ENCODE data around the gene TACC2. TPM values are rescaled to one million over a fixed set of nuclear protein-coding genes. Genes with fewer than 3 reads are reported as not detected.

Gene TACC2
- total RNA-seq, 4 donors from 2014 or later: 95.9 to 122 (median 114) TPM

- peaks cover 55 to 68% of the 10 kb centered on the region in 2 donors for H3K4me1 ChIP-seq
- TF ChIP-seq POLR2A (IDR thresholded peaks at IDR 0.05): no peak
- TF ChIP-seq CTCF (IDR thresholded peaks at IDR 0.05): no peak
- intact Hi-C loops (cut with DNase I): no loop called here
- 74 to 83% methylated on average over 2 of the region's 2 CpGs for WGBS, 2 donors
- H3K36me3 ChIP-seq: peaks cover 0 to 3% of the 10 kb centered on the region in 2 donors
- H3K4me3 ChIP-seq (replicated peaks in 1 of 3): no peak overlapping the region
- no peaks in the 10 kb centered on the region for H3K9me3 ChIP-seq
- peak overlapping the region; percentile 45 to 97 (median 86) for H3K27ac ChIP-seq
- H3K27me3 ChIP-seq: no peaks in the 10 kb centered on the region
- no peak for DNase-seq
Observed at GRCh38 chr10:122144199-122144598, 155.2 kb downstream of the TACC2 start.

- no peak for DNase-seq
Observed at GRCh38 chr10:122145113-122145512, 156.2 kb downstream of the TACC2 start.

GRCh38 chr10:122147663-122148062 lies 158.7 kb downstream of the TACC2 start:
- H3K9me3 ChIP-seq: no peaks in the 10 kb centered on the region
- 22 to 31% methylated on average over 7 of the region's 7 CpGs for WGBS, 2 donors
- no peak overlapping the region for H3K4me3 ChIP-seq (replicated peaks in 1 of 3)
- peaks cover 26 to 45% of the 10 kb centered on the region in 2 donors for H3K4me1 ChIP-seq
- H3K27me3 ChIP-seq: no peaks in the 10 kb centered on the region
- peak; percentile 84 to 91 for DNase-seq
- H3K27ac ChIP-seq: peak overlapping the region; percentile 86 to 97 (median 91)
- peaks cover 0 to 3% of the 10 kb centered on the region in 2 donors for H3K36me3 ChIP-seq
- intact Hi-C loops (cut with DNase I): no loop called here
- TF ChIP-seq CTCF (IDR thresholded peaks at IDR 0.05): no peak
- no peak for TF ChIP-seq POLR2A (IDR thresholded peaks at IDR 0.05)

More at GRCh38 chr10:122145113-122145512, 156.2 kb downstream of the TACC2 start:
- no peak overlapping the region for H3K27ac ChIP-seq
- no peaks in the 10 kb centered on the region for H3K9me3 ChIP-seq
- H3K4me3 ChIP-seq (replicated peaks in 1 of 3): no peak overlapping the region
- no peaks in the 10 kb centered on the region for H3K27me3 ChIP-seq
- WGBS, 2 donors: 97 to 100% methylated on average over 2 of the region's 2 CpGs
- peaks cover 49 to 68% of the 10 kb centered on the region in 2 donors for H3K4me1 ChIP-seq
- intact Hi-C loops (cut with DNase I): no loop called here
- TF ChIP-seq POLR2A (IDR thresholded peaks at IDR 0.05) (no peak), CTCF (IDR thresholded peaks at IDR 0.05) (no peak)
- peaks cover 0 to 3% of the 10 kb centered on the region in 2 donors for H3K36me3 ChIP-seq

DNA sequence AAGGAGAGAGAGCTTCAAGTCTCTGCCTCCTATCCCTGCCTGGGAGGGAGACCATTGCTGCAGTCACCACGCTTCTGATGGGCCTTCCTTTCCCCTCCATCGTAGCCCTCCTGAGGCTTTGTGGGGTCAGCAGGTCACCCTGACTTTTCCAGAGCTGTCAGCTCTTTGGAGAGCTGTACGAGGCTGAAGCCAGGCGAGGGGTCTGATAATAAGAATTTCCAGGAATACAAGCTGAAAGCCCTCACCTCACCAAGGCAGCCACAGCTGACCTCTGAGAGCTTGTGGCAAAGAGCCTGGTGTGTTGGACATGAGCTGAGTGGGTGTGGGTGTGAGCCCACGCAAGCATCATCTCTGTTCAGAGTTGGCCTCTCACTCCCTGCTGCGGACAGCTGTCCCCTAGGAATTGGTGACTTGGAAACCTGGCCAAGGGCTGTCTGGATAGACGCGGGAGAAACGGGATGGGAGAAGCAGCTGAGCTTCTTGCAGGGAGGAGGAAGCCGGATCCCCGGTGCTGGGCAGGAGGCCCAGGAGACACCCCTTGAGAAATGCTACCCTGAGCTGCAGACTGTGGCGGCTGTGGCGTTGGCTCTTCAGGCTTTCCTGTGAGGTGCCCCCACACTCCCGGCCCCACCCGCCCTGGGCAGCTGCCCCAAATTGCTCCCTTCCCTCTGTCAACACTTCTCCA lies 160.1 kb downstream of the TACC2 start:
- intact Hi-C loops (cut with DNase I): no loop called here
- Histone ChIP-seq H3K36me3 (peaks cover 0 to 3% of the 10 kb centered on the region in 2 donors), H3K27me3 (no peaks in the 10 kb centered on the region), H3K4me3 (replicated peaks in 1 of 3) (no peak overlapping the region), H3K4me1 (peaks cover 21 to 32% of the 10 kb centered on the region in 2 donors), H3K9me3 (no peaks in the 10 kb centered on the region), H3K27ac (peak overlapping the region; percentile 86 to 97 (median 91))
- peak in 1 of 2 donors; percentile 46 for DNase-seq
- TF ChIP-seq CTCF (IDR thresholded peaks at IDR 0.05): no peak
- no peak for TF ChIP-seq POLR2A (IDR thresholded peaks at IDR 0.05)
- 52 to 57% methylated on average over 13 to 14 of the region's 15 CpGs for WGBS, 2 donors

All from thyroid gland (tissue), 4 donors.